ENCODE measurements around the gene CIT.

DNA sequence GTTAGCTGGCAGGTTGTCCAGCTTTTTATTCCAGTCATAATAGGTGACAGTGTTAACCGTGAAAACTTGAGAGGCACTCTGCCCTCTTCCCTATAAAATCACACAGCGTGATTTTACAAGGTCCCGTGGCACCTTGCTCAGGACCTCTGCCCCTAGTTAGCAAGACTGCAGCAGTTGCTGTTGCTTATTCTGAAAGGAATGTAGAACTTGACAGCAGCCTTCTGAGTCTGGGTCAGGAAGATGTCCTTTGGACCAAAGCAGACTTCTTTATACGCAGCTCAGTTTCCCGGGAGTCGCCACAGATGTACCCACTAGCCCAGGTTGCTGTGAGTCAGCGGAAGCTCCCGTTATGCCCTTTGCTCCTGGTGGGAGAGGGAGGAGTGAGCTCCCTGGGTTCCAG lies 196.0 kb downstream of the CIT start:
- TF ChIP-seq, protein P1, sequence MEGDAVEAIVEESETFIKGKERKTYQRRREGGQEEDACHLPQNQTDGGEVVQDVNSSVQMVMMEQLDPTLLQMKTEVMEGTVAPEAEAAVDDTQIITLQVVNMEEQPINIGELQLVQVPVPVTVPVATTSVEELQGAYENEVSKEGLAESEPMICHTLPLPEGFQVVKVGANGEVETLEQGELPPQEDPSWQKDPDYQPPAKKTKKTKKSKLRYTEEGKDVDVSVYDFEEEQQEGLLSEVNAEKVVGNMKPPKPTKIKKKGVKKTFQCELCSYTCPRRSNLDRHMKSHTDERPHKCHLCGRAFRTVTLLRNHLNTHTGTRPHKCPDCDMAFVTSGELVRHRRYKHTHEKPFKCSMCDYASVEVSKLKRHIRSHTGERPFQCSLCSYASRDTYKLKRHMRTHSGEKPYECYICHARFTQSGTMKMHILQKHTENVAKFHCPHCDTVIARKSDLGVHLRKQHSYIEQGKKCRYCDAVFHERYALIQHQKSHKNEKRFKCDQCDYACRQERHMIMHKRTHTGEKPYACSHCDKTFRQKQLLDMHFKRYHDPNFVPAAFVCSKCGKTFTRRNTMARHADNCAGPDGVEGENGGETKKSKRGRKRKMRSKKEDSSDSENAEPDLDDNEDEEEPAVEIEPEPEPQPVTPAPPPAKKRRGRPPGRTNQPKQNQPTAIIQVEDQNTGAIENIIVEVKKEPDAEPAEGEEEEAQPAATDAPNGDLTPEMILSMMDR (IDR thresholded peaks at IDR 0.05; ENCODE audit: low read length) = no peak
- no peak for TF ChIP-seq EZH2 (IDR thresholded peaks at IDR 0.05; ENCODE audit: borderline replicate concordance, low read length)

Data from OCI-LY1 (cell line).